ENCODE measurements around the gene NKAIN2.
A peak's percentile ranks its signal among the peaks of the same experiment; 100 is the strongest.

NKAIN2 gene

DNA sequence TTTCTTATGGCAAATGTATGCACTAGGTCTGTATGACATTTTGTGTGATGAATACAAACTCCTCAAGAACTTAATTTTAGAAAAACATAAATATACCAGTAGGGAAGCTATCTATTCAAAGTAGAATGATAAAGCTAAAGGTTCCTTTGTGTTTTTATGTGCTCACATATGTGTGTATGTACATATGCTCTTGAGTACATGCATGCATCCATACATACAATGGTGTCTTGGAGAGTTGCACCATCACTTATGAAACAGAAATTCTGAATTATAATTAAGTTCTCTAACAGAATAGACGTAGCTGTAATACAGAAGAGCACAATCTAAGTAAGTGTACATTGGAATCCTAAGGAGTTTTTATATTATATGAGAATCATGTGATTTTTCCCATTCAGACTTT, 2.3 kb downstream of the NKAIN2 start:
- Histone ChIP-seq H3K9me3 (ENCODE audit: control insufficient read depth, low read length) (no peaks in the 10 kb centered on the region), H3K27me3 (ENCODE audit: control insufficient read depth, insufficient read depth, low read length, poor library complexity, severe bottlenecking) (peaks cover 31% of the 10 kb centered on the region), H3K4me3 (ENCODE audit: insufficient read depth, low read depth, low read length) (no peak overlapping the region), H3K4me1 (ENCODE audit: control insufficient read depth, insufficient read depth, low read length) (peaks cover 4% of the 10 kb centered on the region), H3K36me3 (ENCODE audit: control insufficient read depth, insufficient read depth, low read length) (no peaks in the 10 kb centered on the region), H3K27ac (ENCODE audit: insufficient read depth, low read depth, low read length, poor library complexity, severe bottlenecking) (no peak overlapping the region)
- 100% methylated on average over 1 of the region's 1 CpG; no CpG with 5 or more reads in 1 of the 2 experiments for WGBS, 2 experiments

DNA sequence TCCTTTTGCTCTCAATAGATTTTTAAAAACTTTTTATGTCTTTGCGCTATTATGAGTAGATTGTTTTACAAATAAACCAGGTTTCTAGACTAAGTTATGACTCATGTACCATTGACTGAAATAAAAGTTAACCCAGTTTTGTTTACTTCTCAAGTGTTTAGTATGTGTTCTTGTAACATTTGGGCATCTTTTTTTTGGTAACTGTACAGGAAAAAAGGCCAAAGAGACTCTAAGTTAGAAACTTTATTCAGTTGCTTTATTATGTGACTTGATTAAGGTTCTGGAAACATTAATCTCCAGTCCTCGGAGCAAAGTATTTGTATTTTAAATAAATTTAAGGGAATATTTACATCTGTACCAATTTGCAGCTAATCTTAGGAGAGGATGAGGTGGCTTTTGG, 2.9 kb downstream of the NKAIN2 start:
- Histone ChIP-seq H3K4me1 (ENCODE audit: control insufficient read depth, insufficient read depth, low read length) (peaks cover 4% of the 10 kb centered on the region), H3K4me3 (ENCODE audit: insufficient read depth, low read depth, low read length) (no peak overlapping the region), H3K36me3 (ENCODE audit: control insufficient read depth, insufficient read depth, low read length) (no peaks in the 10 kb centered on the region), H3K27ac (ENCODE audit: insufficient read depth, low read depth, low read length, poor library complexity, severe bottlenecking) (no peak overlapping the region), H3K27me3 (ENCODE audit: control insufficient read depth, insufficient read depth, low read length, poor library complexity, severe bottlenecking) (peaks cover 28% of the 10 kb centered on the region), H3K9me3 (ENCODE audit: control insufficient read depth, low read length) (no peaks in the 10 kb centered on the region)
- 86 to 93% methylated on average over 2 of the region's 2 CpGs for WGBS, 2 experiments

DNA sequence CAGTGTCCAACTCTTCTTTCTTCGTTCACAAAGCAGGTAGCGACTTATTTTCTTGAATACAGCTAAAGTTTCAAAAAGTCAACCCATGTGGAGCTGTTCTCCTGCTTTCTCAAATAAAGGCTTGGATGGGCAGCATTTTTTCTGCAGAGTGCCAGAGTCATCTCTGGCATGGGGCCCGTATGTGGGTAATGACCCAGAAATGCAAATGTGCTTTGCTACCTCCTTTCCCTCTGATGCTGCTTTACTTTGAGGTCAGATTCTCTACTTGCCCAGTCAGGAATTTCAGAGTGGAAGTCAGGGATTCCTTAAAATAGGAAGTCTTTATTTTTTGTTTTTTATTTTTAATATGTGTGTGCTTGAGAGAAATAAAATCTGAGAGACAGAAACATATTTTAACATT, 4.9 kb downstream of the NKAIN2 start:
- H3K27me3 ChIP-seq (ENCODE audit: control insufficient read depth, insufficient read depth, low read length, poor library complexity, severe bottlenecking): peaks cover 28% of the 10 kb centered on the region
- H3K27ac ChIP-seq (ENCODE audit: insufficient read depth, low read depth, low read length, poor library complexity, severe bottlenecking): no peak overlapping the region
- peaks cover 4% of the 10 kb centered on the region for H3K4me1 ChIP-seq (ENCODE audit: control insufficient read depth, insufficient read depth, low read length)
- 84 to 85% methylated on average over 3 of the region's 3 CpGs for WGBS, 2 experiments
- H3K4me3 ChIP-seq (ENCODE audit: insufficient read depth, low read depth, low read length): no peak overlapping the region
- no peaks in the 10 kb centered on the region for H3K9me3 ChIP-seq (ENCODE audit: control insufficient read depth, low read length)
- H3K36me3 ChIP-seq (ENCODE audit: control insufficient read depth, insufficient read depth, low read length): no peaks in the 10 kb centered on the region

DNA sequence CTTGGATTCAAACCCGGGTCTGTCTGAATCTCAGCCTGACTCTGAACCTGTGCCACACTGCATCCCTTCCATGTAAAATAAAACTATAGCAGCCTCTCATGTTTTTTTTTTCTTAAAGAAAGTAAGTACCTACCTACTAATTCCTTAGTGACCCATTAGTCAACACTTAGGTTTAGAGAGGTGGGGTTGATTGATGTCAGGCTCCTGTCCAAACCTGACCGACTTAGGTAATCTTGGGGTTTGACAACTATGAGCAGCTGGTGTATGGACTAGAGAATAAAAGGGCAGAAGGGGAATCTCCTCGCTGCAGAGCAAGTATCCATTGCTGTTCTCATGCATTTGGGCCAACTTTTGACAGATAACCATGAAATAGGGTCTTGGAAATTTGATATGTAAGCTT, 6.5 kb downstream of the NKAIN2 start:
- no peak overlapping the region for H3K4me3 ChIP-seq (ENCODE audit: insufficient read depth, low read depth, low read length)
- peaks cover 14% of the 10 kb centered on the region for H3K27me3 ChIP-seq (ENCODE audit: control insufficient read depth, insufficient read depth, low read length, poor library complexity, severe bottlenecking)
- no peak overlapping the region for H3K27ac ChIP-seq (ENCODE audit: insufficient read depth, low read depth, low read length, poor library complexity, severe bottlenecking)
- H3K36me3 ChIP-seq (ENCODE audit: control insufficient read depth, insufficient read depth, low read length): no peaks in the 10 kb centered on the region
- H3K4me1 ChIP-seq (ENCODE audit: control insufficient read depth, insufficient read depth, low read length): no peaks in the 10 kb centered on the region
- H3K9me3 ChIP-seq (ENCODE audit: control insufficient read depth, low read length): no peaks in the 10 kb centered on the region
- WGBS, 2 experiments: 92 to 95% methylated on average over 3 of the region's 3 CpGs

DNA sequence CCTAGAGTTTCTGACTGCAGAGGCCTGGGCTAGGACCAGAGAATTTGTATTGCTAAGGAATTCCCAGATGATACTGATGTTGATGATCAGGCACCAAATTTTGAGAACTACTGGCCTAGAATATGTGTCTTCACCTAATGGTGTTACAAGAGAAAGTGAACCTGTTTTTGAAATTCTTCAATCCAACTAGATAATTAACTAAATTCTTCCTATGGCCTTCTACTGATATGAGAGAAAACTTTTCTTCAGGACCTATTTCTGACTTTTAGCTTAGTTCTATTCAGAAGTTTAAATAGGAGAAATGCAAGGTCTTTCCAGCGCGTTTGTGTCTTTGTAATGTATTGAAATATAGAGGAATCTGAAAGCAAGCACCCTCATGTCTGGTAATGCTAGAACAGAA, 7.3 kb downstream of the NKAIN2 start:
- 94 to 95% methylated on average over 2 of the region's 2 CpGs for WGBS, 2 experiments
- Histone ChIP-seq H3K27me3 (ENCODE audit: control insufficient read depth, insufficient read depth, low read length, poor library complexity, severe bottlenecking) (peaks cover 7% of the 10 kb centered on the region), H3K27ac (ENCODE audit: insufficient read depth, low read depth, low read length, poor library complexity, severe bottlenecking) (no peak overlapping the region), H3K9me3 (ENCODE audit: control insufficient read depth, low read length) (no peaks in the 10 kb centered on the region), H3K4me3 (ENCODE audit: insufficient read depth, low read depth, low read length) (no peak overlapping the region), H3K4me1 (ENCODE audit: control insufficient read depth, insufficient read depth, low read length) (no peaks in the 10 kb centered on the region), H3K36me3 (ENCODE audit: control insufficient read depth, insufficient read depth, low read length) (no peaks in the 10 kb centered on the region)

DNA sequence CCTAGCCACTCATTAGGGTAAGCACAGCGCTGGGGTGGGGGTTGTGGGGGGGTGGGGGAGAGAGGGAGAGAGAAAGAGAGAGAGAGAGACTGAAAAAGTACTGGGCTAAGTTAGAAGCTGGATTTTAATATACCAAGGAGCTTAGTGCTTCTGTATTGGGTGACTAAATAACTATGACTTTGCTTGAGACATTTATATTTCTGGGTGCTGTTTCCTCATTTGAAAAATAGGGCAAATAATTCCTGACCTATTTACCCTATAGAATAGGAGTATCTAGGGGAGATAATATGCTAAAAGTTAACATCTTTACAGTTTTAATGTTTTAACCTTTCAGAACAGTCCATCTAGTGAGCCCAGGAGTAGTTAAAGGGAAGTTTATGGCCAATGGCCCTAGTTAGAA, 7.7 kb downstream of the NKAIN2 start:
- peaks cover 3% of the 10 kb centered on the region for H3K27me3 ChIP-seq (ENCODE audit: control insufficient read depth, insufficient read depth, low read length, poor library complexity, severe bottlenecking)
- H3K9me3 ChIP-seq (ENCODE audit: control insufficient read depth, low read length): no peaks in the 10 kb centered on the region
- no peaks in the 10 kb centered on the region for H3K36me3 ChIP-seq (ENCODE audit: control insufficient read depth, insufficient read depth, low read length)
- WGBS, 2 experiments: 50 to 58% methylated on average over 1 of the region's 1 CpG
- H3K4me3 ChIP-seq (ENCODE audit: insufficient read depth, low read depth, low read length): no peak overlapping the region
- no peak overlapping the region for H3K27ac ChIP-seq (ENCODE audit: insufficient read depth, low read depth, low read length, poor library complexity, severe bottlenecking)
- no peaks in the 10 kb centered on the region for H3K4me1 ChIP-seq (ENCODE audit: control insufficient read depth, insufficient read depth, low read length)

DNA sequence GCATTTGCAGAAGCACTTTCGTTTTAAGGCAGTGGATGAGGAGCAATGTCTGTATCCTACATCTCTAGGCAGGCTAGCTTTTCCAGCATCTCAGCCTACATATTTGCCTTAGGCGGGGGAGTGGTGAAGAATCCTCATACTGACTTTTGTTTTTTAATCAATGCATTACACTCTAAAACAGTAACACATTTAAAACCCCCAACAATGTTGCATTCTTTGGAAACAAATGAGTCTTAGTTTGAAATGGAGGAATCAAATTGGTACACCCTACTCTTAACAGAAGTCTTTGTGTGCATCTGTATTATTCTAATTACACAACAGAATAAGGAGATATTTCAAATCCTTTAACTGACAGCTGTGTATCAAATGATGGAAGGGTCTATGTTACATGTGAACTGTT, 9.0 kb downstream of the NKAIN2 start:
- Histone ChIP-seq H3K27ac (ENCODE audit: insufficient read depth, low read depth, low read length, poor library complexity, severe bottlenecking) (no peak overlapping the region), H3K4me1 (ENCODE audit: control insufficient read depth, insufficient read depth, low read length) (no peaks in the 10 kb centered on the region), H3K9me3 (ENCODE audit: control insufficient read depth, low read length) (no peaks in the 10 kb centered on the region), H3K27me3 (ENCODE audit: control insufficient read depth, insufficient read depth, low read length, poor library complexity, severe bottlenecking) (no peaks in the 10 kb centered on the region), H3K4me3 (ENCODE audit: insufficient read depth, low read depth, low read length) (no peak overlapping the region), H3K36me3 (ENCODE audit: control insufficient read depth, insufficient read depth, low read length) (no peaks in the 10 kb centered on the region)
- WGBS, 2 experiments: 85 to 95% methylated on average over 2 of the region's 2 CpGs

DNA sequence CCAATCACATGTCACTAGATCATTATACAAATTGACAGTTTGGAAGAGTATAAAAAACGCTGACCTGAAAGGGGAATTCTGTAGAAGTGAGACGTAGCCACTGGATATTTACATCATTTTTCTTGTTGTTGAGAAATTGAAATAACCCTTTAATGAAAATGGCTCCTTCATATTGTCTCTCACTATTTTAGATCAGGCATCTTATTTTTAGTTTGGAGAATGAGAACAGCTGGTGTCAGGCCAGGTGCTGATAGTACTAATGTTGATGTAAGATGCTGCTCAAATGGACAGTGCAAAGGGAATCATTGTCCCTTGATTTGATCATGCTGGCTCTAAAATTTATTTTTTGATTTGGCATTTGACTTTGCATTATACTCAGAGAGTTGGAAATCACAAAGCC, 17.4 kb downstream of the NKAIN2 start:
- H3K9me3 ChIP-seq (ENCODE audit: control insufficient read depth, low read length): no peaks in the 10 kb centered on the region
- H3K4me1 ChIP-seq (ENCODE audit: control insufficient read depth, insufficient read depth, low read length): no peaks in the 10 kb centered on the region
- H3K4me3 ChIP-seq (ENCODE audit: insufficient read depth, low read depth, low read length): no peak overlapping the region
- no peaks in the 10 kb centered on the region for H3K36me3 ChIP-seq (ENCODE audit: control insufficient read depth, insufficient read depth, low read length)
- WGBS, 2 experiments: 90 to 100% methylated on average over 1 to 2 of the region's 2 CpGs
- H3K27me3 ChIP-seq (ENCODE audit: control insufficient read depth, insufficient read depth, low read length, poor library complexity, severe bottlenecking): no peaks in the 10 kb centered on the region
- H3K27ac ChIP-seq (ENCODE audit: insufficient read depth, low read depth, low read length, poor library complexity, severe bottlenecking): no peak overlapping the region

DNA sequence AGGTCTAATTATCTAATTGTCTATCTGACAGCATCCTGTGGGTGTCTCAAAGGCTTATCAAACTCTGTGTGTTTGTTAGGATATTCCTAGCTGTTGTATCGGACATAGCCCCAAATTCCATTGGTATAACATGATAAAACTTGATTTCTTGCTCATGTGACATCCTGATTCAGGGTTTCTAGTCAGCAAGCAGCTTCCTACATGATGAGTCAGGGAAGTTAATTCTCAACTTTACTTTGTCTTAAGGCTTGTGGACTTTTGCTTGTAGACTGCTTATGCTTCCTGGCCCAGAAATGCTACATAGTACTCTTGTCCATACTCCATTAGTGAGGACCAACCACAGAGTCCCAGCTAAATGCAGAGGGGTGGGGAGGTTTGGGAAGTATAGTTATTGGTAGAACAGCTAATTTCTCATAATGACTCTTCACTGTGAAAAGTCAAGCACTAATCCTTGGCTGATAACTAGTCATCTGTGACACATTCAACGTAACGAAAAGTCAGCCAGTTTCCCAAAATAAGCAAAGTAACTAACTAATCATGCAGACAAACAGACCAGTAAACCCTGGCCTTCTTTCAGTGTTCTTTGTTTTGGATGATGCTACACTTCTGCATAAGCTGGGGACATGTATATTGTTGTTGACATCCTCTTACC, 25.8 kb downstream of the NKAIN2 start:
- WGBS, 2 experiments: 83 to 91% methylated on average over 3 of the region's 3 CpGs
- Histone ChIP-seq H3K36me3 (ENCODE audit: control insufficient read depth, insufficient read depth, low read length) (no peaks in the 10 kb centered on the region), H3K4me3 (ENCODE audit: insufficient read depth, low read depth, low read length) (no peak overlapping the region), H3K27ac (ENCODE audit: insufficient read depth, low read depth, low read length, poor library complexity, severe bottlenecking) (peak overlapping the region; percentile 11), H3K9me3 (ENCODE audit: control insufficient read depth, low read length) (no peaks in the 10 kb centered on the region), H3K4me1 (ENCODE audit: control insufficient read depth, insufficient read depth, low read length) (peaks cover 18% of the 10 kb centered on the region), H3K27me3 (ENCODE audit: control insufficient read depth, insufficient read depth, low read length, poor library complexity, severe bottlenecking) (no peaks in the 10 kb centered on the region)

DNA sequence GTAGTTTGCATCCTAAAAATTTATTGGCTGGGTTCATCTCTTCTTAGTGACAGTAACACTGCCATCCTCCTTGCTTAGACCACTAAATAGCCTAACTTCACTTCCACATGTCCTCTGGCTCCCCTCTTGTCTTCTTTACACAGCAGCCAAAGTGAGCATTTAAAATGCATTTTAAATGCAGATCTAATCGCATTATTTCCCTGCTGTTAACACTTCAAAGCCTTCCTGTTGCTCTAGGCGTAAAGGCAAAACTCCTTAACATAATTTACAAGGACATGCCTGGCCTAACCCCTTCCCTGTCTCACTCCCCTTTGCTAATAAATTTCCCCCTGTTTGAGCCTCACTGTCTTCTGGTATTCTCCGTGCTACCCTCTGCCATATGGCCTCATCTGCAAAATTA, 26.5 kb downstream of the NKAIN2 start:
- Histone ChIP-seq H3K9me3 (ENCODE audit: control insufficient read depth, low read length) (no peaks in the 10 kb centered on the region), H3K27ac (ENCODE audit: insufficient read depth, low read depth, low read length, poor library complexity, severe bottlenecking) (peak overlapping the region; percentile 44), H3K27me3 (ENCODE audit: control insufficient read depth, insufficient read depth, low read length, poor library complexity, severe bottlenecking) (no peaks in the 10 kb centered on the region), H3K36me3 (ENCODE audit: control insufficient read depth, insufficient read depth, low read length) (no peaks in the 10 kb centered on the region), H3K4me3 (ENCODE audit: insufficient read depth, low read depth, low read length) (no peak overlapping the region), H3K4me1 (ENCODE audit: control insufficient read depth, insufficient read depth, low read length) (peaks cover 18% of the 10 kb centered on the region)
- 3 to 7% methylated on average over 3 of the region's 3 CpGs for WGBS, 2 experiments

Data from ectodermal cell (in vitro differentiated cells).